Pons (tissue), 1 donor: ENCODE data around the gene NIPSNAP2.
A peak's percentile ranks its signal among the peaks of the same experiment; 100 is the strongest.
"Not testable (repeated sequence)": the region's sequence is repeated elsewhere in the genome, so short reads cannot be mapped to it uniquely, and the experiment has no call there.

Experiments
- DNase-seq: peaks from one replicate; pipeline ENCODE4 v3.0.0-alpha.2; 2016; ENCODE audit warnings: low spot score

NIPSNAP2 gene

DNA sequence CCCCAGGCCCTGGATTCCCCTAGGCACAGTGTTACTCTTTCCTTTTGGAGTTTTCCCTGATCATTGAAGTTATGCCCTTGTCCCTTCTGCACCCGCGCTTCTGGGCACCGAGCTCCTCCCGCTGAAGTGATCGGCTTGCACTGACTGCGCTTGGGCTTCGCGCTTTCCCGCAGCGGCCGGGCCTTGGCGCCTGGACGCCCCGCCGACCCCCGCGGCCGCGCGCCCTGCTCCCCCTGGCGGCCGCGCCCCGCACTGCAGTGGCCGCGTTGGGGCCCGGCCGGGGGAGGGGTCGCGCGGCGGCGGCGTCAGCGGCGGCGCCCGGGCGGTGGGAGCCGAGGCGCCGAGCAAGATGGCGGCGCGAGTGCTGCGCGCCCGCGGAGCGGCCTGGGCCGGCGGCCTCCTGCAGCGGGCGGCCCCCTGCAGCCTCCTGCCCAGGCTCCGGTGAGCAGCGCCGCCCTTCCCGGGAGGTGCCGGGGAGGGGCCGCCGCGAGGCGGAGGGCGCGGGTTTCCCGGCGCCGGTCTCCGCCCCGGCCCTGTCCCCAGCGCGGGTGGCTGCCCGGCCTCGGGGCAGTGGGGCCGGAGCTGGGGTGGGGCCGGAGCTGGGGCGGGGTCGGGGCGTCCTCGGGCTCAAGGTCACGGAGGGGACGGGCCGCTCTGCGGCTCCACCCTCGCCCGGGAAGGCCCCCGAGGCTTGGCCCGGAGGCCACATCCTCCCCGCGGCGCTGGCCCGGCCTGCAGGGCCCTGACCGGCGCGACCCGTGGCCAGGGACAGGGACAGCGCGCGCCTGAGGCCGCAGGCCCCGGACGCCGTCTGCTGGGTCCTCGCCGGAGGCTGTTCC, at the start of gene NIPSNAP2:
NIPSNAP2 (plus strand) TSS at position 325 of the 839 bp plus-strand sequence; CDS start at position 350, 25 bp downstream.
- DNase-seq: peak; percentile 60

DNA sequence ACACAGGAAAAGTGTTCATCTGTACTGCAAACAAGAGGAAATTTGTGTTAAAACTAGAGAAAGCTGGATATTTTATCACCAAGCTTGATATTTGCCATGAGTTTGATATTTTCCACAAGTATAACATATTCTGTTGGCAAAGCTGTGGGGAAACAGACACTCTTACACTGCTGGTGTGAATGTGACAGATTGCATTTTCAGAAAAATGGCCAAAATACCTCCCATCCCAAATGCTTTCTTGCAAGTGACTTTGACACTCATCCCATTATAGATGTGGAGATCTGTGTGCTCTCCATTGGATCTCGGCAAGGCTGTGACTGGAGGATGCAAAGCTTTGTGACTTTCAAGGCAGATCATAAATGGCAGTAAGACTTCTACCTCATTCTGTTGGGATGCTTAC, 46.6 kb upstream of the NIPSNAP2 start:
- DNase-seq: no peak

DNA sequence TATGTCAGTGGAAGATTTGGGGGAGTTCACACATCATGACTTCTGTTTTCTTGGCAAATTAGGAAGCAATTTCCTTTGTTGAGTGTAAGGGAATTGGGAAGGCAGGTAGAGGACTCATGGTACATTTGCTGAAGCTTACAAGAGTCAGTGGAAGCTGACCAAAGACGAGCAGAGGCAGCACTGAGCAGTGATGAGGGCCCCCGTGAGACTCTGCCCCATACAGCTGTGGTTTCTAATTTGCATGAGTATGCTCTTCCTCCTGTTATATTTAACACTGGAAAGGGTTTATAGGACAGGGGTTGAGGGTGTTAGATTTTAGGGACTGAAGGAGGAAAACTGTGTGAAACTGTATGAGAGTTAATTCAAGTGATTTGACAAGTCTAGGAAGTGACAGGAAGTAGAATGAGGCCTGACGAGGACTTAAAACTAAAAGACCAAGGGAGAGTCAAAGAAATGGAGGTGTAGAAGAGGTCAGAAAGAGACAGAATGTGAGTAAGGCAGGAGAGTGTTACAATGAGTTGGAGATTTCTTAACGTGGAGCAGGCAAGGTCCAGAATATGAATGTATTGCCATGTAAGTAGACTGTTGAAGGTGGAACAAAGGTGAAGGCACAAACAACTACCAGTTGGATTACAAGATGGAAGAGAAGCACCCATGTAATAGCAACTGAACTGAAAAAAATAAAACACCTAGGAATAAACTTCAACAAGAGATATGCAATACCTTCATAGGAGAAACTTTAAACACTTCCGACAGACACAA, 36.2 kb upstream of the NIPSNAP2 start:
- no peak for DNase-seq

DNA sequence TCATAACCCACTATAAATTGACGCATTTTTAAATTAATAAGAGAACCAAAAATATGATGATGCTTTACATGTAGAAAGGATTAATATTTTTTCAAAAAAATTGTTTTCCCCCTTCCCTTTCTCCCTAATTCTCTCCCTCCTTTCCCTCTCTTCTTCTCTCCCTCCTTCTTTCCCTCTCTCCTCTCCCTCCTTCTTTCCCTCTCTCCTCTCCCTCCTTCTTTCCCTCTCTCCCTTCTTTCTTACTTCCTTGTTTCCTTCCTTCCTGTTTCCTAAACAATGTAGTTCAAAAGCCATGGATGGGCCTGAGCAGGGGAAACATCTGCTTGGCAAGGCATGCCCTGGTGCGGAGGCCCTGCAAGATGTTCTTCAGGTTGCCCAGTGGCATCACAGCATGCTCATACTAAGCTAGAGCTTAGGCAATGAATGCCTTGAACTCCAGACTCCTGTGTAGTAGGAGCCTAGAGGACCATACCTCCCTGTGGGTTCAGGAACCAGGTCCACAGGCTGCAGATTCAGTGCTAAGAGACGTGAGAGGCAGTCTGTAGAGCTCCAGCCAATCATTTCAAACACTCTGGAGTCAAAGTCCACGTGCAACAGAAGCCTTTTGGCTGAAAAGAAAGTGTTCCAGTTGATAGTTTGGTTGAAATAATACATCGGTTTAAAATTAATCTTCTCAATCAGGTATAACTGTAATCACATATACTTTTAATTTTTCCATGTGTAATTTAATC, 32.8 kb upstream of the NIPSNAP2 start:
- DNase-seq: no peak

DNA sequence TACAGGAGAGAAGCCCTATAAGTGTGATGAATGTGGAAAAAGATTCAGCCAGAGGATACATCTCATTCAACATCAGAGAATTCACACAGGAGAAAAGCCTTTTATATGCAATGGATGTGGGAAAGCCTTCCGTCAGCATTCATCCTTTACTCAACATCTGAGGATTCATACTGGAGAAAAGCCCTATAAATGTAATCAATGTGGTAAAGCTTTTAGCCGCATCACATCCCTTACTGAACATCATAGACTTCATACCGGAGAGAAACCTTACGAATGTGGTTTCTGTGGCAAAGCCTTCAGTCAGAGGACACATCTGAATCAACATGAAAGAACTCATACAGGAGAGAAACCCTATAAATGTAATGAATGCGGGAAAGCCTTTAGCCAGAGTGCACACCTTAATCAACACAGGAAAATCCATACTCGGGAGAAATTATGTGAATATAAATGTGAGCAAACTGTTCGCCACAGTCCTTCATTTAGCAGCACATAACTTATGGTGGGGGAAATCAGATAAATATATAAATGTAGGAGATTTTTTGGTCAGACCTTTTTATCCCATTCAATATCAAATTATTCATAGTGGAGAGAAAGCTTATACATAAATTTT, 24.8 kb upstream of the NIPSNAP2 start:
- no peak for DNase-seq

DNA sequence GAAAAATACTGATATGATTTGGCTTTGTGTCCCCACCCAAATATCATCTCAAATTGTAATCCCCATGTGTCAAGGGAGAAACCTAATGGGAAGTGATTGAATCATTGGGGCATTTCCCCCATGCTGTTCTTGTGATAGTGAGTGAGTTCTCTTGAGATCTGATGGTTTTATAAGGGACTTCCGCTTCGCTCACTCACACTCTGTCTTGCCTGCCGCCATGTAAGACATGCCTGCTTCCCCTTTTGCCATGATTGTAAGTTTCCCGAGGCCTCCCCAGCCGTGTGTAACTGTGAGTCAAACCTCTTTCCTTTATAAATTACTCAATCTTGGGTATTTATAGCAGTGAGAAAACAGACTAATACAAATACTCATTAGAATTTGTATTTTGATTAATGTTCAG, 17.8 kb upstream of the NIPSNAP2 start:
- DNase-seq: no peak

DNA sequence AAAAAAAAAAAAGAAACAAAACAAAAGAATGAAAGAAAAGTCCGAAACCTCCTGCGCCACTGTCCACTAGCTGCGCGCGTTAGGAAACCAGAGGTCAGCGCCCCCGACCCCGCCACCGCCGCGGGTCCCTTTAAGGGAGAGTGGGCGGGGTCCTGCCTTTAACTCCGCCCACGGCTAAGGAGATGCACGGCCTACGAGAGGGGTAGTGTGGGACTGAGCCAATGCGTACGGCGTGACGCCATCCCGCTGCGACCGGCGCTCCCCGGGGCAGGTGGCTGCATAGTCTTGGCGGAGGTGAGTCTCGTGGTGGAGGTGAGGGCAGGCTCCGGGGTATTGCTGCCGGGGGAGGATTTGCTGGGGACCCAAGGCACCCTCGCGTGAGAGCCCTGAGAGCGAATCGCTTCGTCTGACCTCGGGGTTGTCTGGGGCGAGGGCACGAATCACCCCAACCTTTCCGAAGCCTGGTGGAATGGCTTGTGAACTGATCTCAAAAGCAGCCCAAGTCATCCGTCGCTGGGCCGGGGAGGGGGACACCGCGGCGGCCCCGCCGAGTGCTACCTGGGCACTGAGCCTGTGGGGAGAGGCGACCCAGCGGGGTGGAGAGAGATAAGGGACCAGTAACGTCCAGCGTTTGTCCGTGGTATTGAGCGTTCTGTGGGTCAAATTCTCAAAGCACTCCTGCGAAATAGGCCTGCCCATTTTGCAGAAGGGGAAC, 12.6 kb upstream of the NIPSNAP2 start, which contains the start of gene MRPS17:
MRPS17 (plus strand) TSS at position 241 of the 715 bp plus-strand sequence. CDS start 1,319 bp downstream, outside the sequence.
- peak; percentile 81 for DNase-seq

DNA sequence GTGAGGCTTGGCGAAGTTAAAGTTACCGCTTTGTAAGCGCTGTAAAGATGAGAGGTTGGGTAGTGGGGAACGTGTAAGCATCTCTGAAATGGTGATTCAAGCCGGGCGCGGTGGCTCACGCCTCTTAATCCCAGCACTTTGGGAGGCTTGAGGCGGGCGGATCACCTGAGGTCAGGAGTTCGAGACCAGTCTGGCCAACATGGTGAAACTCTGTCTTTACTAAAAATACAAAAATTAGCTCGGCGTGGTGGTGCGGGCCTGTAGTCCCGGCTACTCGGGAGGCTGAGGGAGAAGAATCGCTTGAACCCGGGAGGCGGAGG, 12.1 kb upstream of the NIPSNAP2 start:
- not testable (repeated sequence) for DNase-seq

DNA sequence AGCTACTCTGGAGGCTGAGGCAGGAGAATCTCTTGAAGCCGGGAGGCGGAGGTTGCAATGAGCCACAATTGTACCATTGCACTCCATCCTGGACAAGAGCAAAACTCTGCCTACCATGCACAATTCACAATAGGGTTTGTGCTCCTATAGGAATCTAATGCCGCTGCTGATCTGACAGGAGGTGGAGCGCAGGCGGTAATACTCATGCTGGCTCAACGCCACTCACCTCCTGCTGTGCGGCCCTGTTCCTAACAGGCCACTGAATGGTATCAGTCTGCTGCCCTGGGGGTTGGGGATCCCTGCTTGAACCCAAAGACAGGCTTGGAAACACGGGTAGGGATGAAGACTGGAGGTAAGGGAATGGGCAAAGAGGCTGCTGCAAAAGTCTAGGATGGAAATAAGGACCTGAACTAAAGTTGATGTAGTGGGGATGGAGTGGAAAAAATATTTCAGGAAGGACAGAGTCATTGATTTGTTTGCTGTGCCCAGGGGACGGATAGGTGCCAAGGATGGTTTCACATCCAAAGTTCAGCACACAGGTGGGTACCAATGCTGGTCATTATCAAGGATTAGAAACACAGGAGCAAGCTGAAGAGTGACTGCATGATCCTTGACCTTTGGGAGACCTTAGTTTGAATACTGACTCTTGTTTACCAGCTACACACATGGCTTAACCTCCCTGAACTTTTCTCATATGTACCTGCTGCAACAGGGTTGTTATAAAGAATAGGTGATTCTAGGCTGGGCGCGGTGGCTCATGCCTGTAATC, 10.5 kb upstream of the NIPSNAP2 start:
- no peak for DNase-seq

DNA sequence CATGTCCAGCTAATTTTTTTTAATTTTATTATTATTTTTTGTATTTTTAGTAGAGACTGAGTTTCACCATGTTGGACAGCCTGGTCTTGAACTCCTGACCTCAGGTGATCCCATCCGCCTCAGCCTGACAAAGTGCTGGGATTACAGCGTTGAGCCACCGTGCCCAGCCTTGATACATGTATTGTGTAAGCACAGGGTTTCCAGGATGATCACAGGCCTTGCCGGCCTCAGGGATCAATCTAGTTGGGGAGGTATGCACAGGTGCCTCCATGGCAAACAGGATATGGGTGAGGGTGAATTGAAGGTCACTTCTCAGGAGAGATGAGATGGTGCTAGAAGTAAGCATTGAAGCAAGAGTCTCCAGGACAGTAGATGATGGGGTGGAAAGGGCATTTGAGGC, 7.2 kb upstream of the NIPSNAP2 start:
- DNase-seq: no peak

DNA sequence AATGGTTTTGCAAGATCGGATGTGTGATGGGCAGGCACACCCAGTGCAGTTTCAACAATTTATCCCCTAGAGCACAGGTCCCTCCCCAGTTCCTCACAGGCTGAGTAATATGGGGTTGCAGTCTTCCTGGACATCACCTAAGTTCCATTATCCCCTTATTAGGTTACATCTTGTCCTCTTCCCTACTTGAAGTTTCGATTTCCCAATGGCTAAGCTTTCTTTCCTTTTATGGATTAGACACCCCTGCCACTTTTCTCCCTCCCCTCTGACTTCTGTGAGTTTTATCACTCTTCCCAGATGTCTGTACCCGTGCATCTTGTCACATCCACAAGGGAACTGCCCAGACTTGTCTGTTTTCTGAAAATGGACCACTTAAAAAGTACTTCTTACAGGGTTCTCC, 2.4 kb upstream of the NIPSNAP2 start:
- DNase-seq: no peak

DNA sequence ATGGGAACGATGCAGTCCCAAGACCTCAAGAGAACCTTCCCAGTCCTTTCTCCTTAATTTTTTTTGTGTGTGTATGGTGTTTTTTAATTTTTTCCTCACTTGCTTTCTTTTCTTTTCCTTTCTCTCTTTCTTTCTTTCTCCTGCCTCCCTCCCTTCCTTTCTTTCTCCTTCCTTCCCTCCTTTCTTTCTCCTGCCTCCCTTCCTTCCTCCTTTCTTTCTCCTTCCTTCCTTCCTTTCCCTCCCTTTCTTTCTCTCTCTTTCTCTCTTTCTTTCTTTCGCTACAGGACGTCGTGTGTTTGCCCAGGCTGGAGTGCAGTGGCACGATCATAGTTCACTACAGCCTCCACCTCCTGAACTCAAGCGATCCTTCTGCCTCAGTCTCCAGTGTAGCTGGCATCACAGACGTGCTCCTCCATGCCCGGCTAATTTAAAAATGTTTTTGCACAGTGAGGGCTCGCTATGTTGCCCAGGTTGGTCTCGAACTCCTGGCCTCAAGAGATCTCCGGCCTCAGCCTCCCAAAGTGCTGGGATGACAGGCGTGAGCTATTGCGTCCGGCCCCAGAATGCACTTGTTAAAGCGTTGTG, 709 bp upstream of the NIPSNAP2 start:
- no peak for DNase-seq

DNA sequence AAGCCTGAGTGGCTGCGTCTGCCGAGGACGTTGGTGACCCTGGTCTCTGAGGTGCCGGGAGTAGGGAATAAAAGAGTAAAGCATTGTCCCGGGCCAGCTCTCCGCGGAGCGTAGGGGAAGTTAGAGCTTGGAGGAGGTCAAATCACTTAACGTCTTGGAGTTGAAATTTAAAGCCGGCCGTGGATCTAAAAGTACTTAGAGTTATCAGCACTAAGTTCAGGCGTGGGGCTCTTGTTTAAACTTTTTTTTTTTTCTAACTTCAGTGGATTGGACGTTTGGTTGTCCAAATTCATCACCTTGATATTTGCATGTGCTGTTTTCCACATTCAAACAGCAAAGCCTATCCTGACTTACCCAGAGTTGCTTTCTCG, 700 bp downstream of the NIPSNAP2 start:
- no peak for DNase-seq

DNA sequence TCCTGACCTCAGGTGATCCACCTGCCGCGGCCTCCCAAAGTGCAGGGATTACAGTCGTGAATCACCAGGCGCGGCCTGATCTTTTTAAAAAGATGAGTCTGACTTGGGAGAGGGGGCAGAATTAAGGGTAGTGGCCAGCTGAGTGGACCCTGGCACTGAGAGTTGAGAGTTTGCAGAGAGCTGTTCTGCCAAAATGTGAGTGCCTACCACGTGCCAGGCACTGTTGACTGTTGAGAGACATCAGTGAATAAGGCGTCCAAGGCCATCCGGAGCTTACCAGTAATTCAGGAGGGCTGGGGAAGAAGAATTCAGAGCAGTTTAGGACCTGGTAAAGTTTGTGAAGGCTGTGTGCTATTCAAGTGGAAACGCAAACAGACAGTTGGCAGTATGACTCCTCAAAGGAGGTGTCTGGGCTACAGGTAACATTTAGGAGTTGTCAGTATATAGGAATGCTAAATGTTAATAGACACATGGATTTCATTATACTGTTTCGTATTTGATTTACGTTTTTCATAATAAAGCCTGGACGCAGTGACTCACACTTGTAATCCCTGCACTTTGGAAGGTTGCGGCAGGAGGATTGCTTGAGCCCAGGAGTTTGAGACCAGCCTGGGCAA, 1.5 kb downstream of the NIPSNAP2 start:
- no peak for DNase-seq

DNA sequence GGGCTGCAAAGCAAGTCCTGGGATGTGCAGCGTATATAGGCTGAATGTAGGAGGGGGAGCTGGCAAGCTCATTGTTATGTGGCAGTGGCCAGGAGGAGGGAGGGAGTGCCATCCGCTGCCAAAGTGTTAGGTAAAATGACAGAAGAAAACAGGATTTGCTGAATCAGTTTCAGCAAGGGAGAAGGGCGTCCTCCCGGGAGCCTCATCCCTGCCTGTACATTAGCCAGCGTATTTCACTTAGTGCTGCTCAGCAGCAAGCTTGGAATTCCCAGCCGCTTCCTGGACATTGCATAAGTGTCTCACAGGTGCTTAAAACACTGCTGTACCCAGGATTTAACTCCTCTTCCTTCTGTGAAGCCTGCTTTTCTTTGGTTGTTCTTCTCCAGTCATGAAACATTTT, 2.5 kb downstream of the NIPSNAP2 start:
- DNase-seq: no peak

DNA sequence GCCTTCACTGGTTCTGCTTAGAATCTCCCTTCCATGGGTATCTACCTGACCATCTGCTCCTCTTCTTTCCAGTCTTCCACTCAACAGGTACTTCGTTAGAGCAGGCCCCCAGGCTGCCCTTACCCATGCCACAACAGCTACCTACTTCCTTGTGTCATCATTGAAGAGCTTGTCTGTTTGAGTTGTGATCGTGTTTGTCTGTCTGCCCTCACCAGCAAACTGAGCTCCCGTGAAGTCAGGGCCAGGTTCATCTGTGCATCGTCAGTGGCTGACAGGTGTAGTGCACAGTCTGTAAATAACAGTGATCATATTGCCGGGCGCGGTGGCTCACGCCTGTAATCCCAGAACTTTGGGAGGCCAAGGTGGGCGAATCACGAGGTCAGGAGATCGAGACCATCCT, 5.0 kb downstream of the NIPSNAP2 start:
- DNase-seq: no peak

DNA sequence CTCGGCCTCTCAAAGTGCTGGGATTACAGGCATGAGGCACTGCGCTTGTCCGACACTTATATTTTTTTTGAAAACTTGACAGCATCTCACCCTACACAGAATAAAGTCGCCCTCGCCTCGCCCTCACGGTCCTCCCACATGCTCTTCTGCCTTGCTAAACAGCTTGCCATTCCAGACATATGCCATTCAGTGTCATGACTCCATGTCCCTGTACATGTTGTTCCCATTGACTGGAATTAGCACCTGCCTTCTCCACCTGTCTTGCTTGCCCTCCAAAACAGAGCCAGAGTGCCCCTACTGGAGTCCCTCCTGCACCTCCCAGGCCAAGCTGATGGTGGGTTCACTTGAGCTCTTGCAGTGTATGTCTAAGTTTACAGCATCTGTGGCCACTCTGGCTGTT, 6.2 kb downstream of the NIPSNAP2 start:
- no peak for DNase-seq

DNA sequence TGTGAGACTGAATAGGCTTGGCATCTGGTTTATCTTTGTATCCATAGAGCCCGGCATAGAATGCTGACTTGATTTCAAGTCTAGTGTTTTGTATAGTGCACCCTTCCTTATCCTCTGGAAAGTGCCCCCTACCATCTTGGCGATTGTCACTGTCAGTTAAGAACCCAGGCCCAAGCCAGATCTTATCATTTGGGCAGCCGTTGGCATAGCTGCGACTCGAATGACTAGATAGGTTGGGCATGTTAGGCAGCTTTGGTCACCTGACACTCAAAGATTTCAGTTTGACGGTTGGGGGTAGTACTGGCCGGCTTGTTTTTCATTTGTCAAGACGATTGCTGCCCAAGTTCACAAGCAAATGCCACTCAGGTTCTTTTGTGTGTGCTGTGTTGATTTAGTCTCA, 6.6 kb downstream of the NIPSNAP2 start:
- no peak for DNase-seq

DNA sequence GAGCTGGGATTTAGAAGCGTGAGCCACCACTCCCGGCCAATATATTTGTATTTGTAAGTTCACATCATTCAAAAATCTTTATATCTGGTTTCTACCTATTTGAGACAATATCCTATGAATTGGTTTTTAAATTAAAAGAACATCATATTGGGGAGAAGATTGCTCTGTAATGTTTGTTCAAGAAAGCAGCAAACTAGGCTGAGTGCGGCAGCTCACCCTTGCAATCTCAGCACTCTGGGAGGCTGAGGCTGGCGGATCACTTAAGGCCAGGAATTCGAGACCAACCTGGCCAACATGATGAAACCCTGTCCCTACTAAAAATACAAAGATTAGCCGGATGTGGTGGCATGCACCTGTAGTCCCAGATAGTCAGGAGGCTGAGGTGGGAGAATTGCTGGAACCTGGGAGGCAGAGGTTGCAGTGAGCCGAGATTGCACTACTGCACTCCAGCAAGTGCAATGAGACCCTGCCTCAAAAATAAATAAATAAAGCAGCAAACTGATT, 9.4 kb downstream of the NIPSNAP2 start:
- DNase-seq: no peak
